A673 (cell line): ENCODE results near the gene PCDHA4.

Experiments
- CTCF ChIP-seq: fragments of 300-800, 200-600 bp; sonication (generic); conservative IDR thresholded peaks from 2 replicates; pipeline ENCODE4 v1.5.1; 2017; ENCODE audit warnings: low read depth, mild to moderate bottlenecking, antibody characterized with exemption, low read length, moderate library complexity, mixed read lengths
- EZH2 ChIP-seq: fragments of 200-600 bp; sonication (generic); IDR thresholded peaks from 2 replicates; pipeline ENCODE4 v1.6.1; 2017; ENCODE audit warnings: borderline replicate concordance, low read depth, mild to moderate bottlenecking, mixed read lengths, antibody characterized with exemption, low read length; ENCODE audit not compliant: poor library complexity, severe bottlenecking

GRCh38 chr5:140800816-140801493, 5.9 kb upstream of the PCDHA4 start, which contains the start of gene PCDHA3:
- TF ChIP-seq CTCF (peak; percentile 58), EZH2 (no peak)
